Measurements from ENCODE around the gene LAMA5. TPM values are rescaled to one million over a fixed set of nuclear protein-coding genes. Genes with fewer than 3 reads are reported as not detected.

Gene LAMA5
- total and polyA plus RNA-seq, 2 experiments from 2014 or later: 71.3 to 252 TPM

DNA sequence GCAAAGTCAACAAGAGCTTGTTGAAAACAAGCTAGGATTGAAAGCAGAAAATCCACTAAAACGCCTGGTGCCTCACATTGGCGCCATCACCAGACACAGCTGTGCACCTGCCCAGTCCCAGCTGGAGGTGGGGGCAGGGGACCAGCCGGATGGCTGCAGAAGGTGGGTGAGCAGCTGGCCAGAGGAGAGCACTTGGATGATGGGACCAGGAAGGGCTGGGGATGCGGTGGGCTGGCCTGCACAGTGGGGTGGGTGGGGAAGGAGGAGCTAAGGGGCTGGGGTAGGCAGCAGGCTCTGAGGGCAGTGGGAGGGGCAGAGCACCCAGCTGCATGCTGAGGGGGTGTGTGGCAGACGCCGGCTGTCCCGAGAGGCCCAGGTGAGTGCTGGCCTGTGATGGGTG lies 32.9 kb upstream of the LAMA5 start:
- Histone ChIP-seq H3K79me2 (peaks cover 21% of the 10 kb centered on the region), H3K36me3 (replicated peaks; ENCODE audit: insufficient read depth, low read depth) (no peaks in the 10 kb centered on the region), H3K27ac (no peak overlapping the region), H3K4me1 (ENCODE audit: insufficient read depth) (no peaks in the 10 kb centered on the region), H3K9me2 (replicated peaks; ENCODE audit: insufficient read depth) (no peaks in the 10 kb centered on the region), H3K27me3 (no peaks in the 10 kb centered on the region), H2AFZ (no peak overlapping the region), H4K20me1 (ENCODE audit: insufficient read depth, poor library complexity, severe bottlenecking) (no peaks in the 10 kb centered on the region), H3K9me3 (ENCODE audit: low read depth) (no peaks in the 10 kb centered on the region), H3K4me3 (no peak overlapping the region), H3K4me2 (no peak overlapping the region)
- no peak for DNase-seq (ENCODE audit: low spot score)
- WGBS (ENCODE audit: low lambda C conversion rate, missing lambda C conversion rate): 88% methylated on average over 4 of the region's 7 CpGs
- TF ChIP-seq, protein P1, sequence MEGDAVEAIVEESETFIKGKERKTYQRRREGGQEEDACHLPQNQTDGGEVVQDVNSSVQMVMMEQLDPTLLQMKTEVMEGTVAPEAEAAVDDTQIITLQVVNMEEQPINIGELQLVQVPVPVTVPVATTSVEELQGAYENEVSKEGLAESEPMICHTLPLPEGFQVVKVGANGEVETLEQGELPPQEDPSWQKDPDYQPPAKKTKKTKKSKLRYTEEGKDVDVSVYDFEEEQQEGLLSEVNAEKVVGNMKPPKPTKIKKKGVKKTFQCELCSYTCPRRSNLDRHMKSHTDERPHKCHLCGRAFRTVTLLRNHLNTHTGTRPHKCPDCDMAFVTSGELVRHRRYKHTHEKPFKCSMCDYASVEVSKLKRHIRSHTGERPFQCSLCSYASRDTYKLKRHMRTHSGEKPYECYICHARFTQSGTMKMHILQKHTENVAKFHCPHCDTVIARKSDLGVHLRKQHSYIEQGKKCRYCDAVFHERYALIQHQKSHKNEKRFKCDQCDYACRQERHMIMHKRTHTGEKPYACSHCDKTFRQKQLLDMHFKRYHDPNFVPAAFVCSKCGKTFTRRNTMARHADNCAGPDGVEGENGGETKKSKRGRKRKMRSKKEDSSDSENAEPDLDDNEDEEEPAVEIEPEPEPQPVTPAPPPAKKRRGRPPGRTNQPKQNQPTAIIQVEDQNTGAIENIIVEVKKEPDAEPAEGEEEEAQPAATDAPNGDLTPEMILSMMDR (IDR thresholded peaks at IDR 0.05; ENCODE audit: poor library complexity): no peak
- TF ChIP-seq EZH2phosphoT487 (IDR thresholded peaks at IDR 0.05; ENCODE audit: low read depth, severe bottlenecking, unreplicated experiment) (no peak), EZH2 (IDR thresholded peaks at IDR 0.05; ENCODE audit: borderline replicate concordance) (no peak)

DNA sequence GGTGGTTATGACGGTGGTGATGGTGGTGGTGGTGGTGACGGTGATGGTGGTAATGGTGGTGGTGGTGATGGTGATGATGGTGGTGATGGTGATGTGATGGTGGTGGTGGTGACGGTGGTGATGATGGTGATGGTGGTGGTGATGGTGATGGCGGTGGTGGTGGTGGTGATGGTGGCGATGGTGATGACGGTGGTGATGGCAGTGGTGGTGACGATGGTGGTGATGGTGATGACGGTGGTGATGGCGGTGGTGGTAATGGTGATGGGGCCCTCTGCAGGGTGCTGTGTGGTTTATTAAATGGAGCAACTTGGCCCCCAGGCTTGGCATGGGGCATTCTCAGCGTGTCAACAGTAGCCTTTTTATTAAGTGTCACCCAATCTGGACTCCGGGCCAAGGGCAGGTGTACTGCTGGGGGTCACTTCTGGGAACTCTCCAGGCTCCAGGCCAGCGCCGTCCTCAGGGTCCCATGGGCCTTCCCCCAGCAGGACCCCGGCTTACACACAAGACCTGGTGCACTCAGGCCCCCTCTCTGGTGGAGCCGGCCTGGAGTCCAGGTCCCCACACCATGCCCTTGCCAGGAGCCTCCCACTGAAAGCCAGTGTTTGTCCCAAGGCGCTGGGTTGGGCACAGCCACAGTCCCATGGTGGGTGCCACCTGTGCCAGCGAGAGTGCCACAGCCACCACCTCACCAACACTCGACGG lies 31.2 kb upstream of the LAMA5 start:
- 89% methylated on average over 12 of the region's 19 CpGs for WGBS (ENCODE audit: low lambda C conversion rate, missing lambda C conversion rate)
- no peak for DNase-seq (ENCODE audit: low spot score)
- Histone ChIP-seq H3K9me3 (ENCODE audit: low read depth) (no peaks in the 10 kb centered on the region), H3K9me2 (replicated peaks; ENCODE audit: insufficient read depth) (no peaks in the 10 kb centered on the region), H3K4me3 (no peak overlapping the region), H4K20me1 (ENCODE audit: insufficient read depth, poor library complexity, severe bottlenecking) (no peaks in the 10 kb centered on the region), H3K27me3 (no peaks in the 10 kb centered on the region), H3K79me2 (peaks cover 3% of the 10 kb centered on the region), H3K27ac (no peak overlapping the region), H3K4me2 (no peak overlapping the region), H3K36me3 (replicated peaks; ENCODE audit: insufficient read depth, low read depth) (no peaks in the 10 kb centered on the region), H3K4me1 (ENCODE audit: insufficient read depth) (no peaks in the 10 kb centered on the region), H2AFZ (no peak overlapping the region)
- TF ChIP-seq EZH2 (IDR thresholded peaks at IDR 0.05; ENCODE audit: borderline replicate concordance) (no peak), EZH2phosphoT487 (IDR thresholded peaks at IDR 0.05; ENCODE audit: low read depth, severe bottlenecking, unreplicated experiment) (no peak)
- TF ChIP-seq, protein P1 (IDR thresholded peaks at IDR 0.05; ENCODE audit: poor library complexity): no peak

DNA sequence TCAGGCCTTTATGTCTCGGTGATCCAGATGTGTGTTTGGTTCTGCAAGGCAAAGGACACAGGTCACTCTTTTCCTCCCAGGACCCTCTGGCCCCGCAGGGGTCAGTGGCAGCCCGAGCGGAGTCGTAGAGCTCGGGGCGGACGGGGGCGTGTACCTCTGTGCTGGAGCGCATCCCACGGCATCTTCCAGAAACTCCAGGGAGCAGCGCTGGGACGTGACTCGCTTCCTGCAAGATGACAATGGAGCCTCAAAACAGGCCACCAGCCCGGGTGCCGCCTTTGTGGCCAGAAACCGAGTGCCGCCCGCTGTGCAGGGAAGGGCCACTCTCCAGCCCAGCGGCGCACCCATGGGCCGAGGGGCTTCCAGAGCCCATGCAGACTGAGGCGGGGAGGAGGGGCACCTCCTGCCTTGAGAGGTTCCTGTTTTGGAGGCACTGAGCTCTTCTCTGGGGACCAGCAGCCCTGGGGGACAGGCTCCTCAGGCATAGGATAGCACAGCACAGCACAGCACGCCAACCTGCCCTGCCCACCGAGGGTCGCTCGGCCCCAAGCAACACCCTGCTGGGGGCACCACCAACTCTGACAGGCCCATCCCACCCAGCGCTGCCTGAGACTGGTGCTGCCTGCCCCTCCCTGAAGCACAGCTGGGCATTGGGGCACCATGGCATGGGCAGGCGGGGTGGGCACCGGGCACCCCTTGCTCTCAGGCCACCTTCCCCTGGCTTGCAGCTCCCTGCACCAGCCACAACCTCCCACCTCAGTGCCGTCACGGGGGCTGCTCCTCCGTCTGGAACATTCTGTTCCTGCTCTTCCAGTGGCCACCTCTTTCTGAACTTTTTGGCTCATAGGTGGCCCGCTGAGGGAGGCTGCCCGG lies 29.5 kb upstream of the LAMA5 start:
- H3K9me2 ChIP-seq (replicated peaks; ENCODE audit: insufficient read depth): no peaks in the 10 kb centered on the region
- H3K27me3 ChIP-seq: no peaks in the 10 kb centered on the region
- H3K79me2 ChIP-seq: no peaks in the 10 kb centered on the region
- no peak for DNase-seq (ENCODE audit: low spot score)
- H3K9me3 ChIP-seq (ENCODE audit: low read depth): no peaks in the 10 kb centered on the region
- no peak overlapping the region for H3K27ac ChIP-seq
- H4K20me1 ChIP-seq (ENCODE audit: insufficient read depth, poor library complexity, severe bottlenecking): no peaks in the 10 kb centered on the region
- H3K4me1 ChIP-seq (ENCODE audit: insufficient read depth): no peaks in the 10 kb centered on the region
- H3K36me3 ChIP-seq (replicated peaks; ENCODE audit: insufficient read depth, low read depth): no peaks in the 10 kb centered on the region
- TF ChIP-seq, protein P1 (IDR thresholded peaks at IDR 0.05; ENCODE audit: poor library complexity): no peak
- no peak overlapping the region for H3K4me3 ChIP-seq
- whole genome bisulfite sequencing (ENCODE audit: low lambda C conversion rate, missing lambda C conversion rate): 92% methylated on average over 31 of the region's 35 CpGs
- H3K4me2 ChIP-seq: no peak overlapping the region
- H2AFZ ChIP-seq: no peak overlapping the region
